Fibroblast of lung (primary cell): ENCODE results near the gene GABRB3.

Source experiments
- CTCF ChIP-seq, 2 donors: IDR thresholded peaks in 1 of 2; conservative IDR thresholded peaks in 1 of 2; 1 replicate in 1 of 2; 2 replicates in 1 of 2; pipeline ENCODE4 v1.5.1; 2011 to 2012; ENCODE audit warnings: low read length in 2 of 2, control low read depth in 1 of 2, inconsistent platforms in 1 of 2, low read depth in 1 of 2, mild to moderate bottlenecking in 1 of 2
- EZH2 ChIP-seq: IDR thresholded peaks from 2 replicates; pipeline ENCODE4 v1.5.1; 2012; ENCODE audit warnings: low read length, control low read depth, mild to moderate bottlenecking; ENCODE audit errors: missing control alignments

GRCh38 chr15:26772154-26773066 is at the start of gene GABRB3:
- no peak for TF ChIP-seq CTCF (conservative IDR thresholded peaks at IDR 0.05 in 1 of 2, IDR thresholded peaks at IDR 0.05 in 1 of 2; ENCODE audit: low read depth in 1 of 2, low read length in 2 of 2)
- no peak for TF ChIP-seq EZH2
